ENCODE data around the gene CHMP4B.

The CHMP4B gene

GRCh38 chr20:33826270-33826897 lies 15.2 kb downstream of the CHMP4B start:
- no peak for DNase-seq (ENCODE audit: low spot score)
- ChIA-PET CTCF (interaction anchor here (0.6 kb wide), 2 partner anchors 32 to 513 kb away, joined by 3 read pairs; no protein-coding TSS in a partner anchor), POLR2A (ENCODE audit: low non-redundant PET) (no interaction called here)
- TF ChIP-seq CTCF (conservative IDR thresholded peaks at IDR 0.05; ENCODE audit: low read depth), result no peak
- H3K27ac ChIP-seq, result no peak overlapping the region

GRCh38 chr20:33827109-33827508 lies 16.0 kb downstream of the CHMP4B start:
- DNase-seq (ENCODE audit: low spot score), result no peak
- H3K27ac ChIP-seq, result no peak overlapping the region
- ChIA-PET POLR2A (ENCODE audit: low non-redundant PET) (no interaction called here), CTCF (no interaction called here)
- no peak for TF ChIP-seq CTCF (conservative IDR thresholded peaks at IDR 0.05; ENCODE audit: low read depth)

- DNase-seq (ENCODE audit: low spot score), result no peak
- no peak overlapping the region for H3K27ac ChIP-seq
- CTCF ChIA-PET, result no interaction called here
- no peak for TF ChIP-seq CTCF (conservative IDR thresholded peaks at IDR 0.05; ENCODE audit: low read depth)
- POLR2A ChIA-PET (ENCODE audit: low non-redundant PET), result no interaction called here
Measured at GRCh38 chr20:33827634-33828325, 16.6 kb downstream of the CHMP4B start.

GRCh38 chr20:33828326-33828844 lies 17.2 kb downstream of the CHMP4B start:
- ChIA-PET CTCF (interaction anchor here (0.7 kb wide), 1 partner anchor 40 kb away, joined by 3 read pairs; no protein-coding TSS in a partner anchor), POLR2A (ENCODE audit: low non-redundant PET) (interaction anchor here (0.6 kb wide), 1 partner anchor 11 kb away, joined by 3 read pairs; no protein-coding TSS in a partner anchor)
- DNase-seq (ENCODE audit: low spot score), result no peak
- H3K27ac ChIP-seq, result no peak overlapping the region
- no peak for TF ChIP-seq CTCF (conservative IDR thresholded peaks at IDR 0.05; ENCODE audit: low read depth)

- CTCF ChIA-PET, result interaction anchor here (0.7 kb wide), 1 partner anchor 41 kb away, joined by 3 read pairs; no protein-coding TSS in a partner anchor
- H3K27ac ChIP-seq, result no peak overlapping the region
- TF ChIP-seq CTCF (conservative IDR thresholded peaks at IDR 0.05; ENCODE audit: low read depth), result no peak
- POLR2A ChIA-PET (ENCODE audit: low non-redundant PET), result interaction anchor here (0.6 kb wide), 1 partner anchor 12 kb away, joined by 3 read pairs; no protein-coding TSS in a partner anchor
- DNase-seq (ENCODE audit: low spot score), result no peak
Measured at GRCh38 chr20:33828967-33829560, 17.9 kb downstream of the CHMP4B start.

GRCh38 chr20:33829636-33830035 lies 18.5 kb downstream of the CHMP4B start:
- ChIA-PET CTCF (interaction anchor here (0.6 kb wide), 1 partner anchor 1350 kb away, joined by 3 read pairs; no protein-coding TSS in a partner anchor), POLR2A (ENCODE audit: low non-redundant PET) (no interaction called here)
- H3K27ac ChIP-seq, result no peak overlapping the region
- TF ChIP-seq CTCF (conservative IDR thresholded peaks at IDR 0.05; ENCODE audit: low read depth), result no peak
- no peak for DNase-seq (ENCODE audit: low spot score)

Data from RWPE1 (cell line).